ENCODE results near the gene GTPBP6.

DNA sequence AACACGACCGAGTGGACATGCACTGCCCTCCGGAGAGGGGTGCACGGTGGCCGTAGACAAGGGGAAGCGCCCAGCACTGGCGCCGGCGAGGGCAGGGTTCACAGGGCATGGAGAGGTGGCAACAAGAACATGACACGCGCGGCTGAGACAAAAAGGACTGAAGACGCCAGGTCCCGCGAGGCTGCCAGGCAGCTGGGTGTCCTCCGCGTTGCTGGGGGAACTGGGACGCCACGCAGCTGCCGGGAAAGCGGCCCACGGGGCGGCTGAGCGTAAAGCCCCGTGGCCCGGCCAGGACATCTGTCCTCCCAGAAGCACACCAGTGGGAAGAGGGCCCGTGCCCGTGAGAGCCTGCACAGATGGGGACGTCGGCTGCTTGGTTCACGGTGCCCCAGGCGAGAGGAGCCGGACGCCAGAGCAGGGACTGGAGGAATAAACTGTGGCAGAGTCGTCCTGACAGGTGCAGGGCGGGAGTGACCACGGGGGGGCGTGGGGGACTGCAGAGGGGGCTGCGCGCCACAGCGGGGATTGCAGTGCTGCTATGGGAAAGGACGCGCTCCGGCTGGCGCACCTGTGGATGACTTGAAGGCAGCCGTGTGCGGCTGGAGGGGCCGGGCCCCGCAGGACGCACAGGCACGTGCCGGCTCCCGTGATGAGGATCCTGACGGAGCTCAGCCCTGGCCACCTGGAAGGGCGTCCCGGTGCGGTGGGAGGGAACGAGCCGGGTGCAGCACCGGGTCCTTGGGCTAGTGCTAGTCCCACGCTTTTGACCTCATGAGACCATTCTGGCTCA is 32.1 kb upstream of the GTPBP6 start:
- TF ChIP-seq EP300 (IDR thresholded peaks at IDR 0.05), result no peak
- TF ChIP-seq, protein P1, sequence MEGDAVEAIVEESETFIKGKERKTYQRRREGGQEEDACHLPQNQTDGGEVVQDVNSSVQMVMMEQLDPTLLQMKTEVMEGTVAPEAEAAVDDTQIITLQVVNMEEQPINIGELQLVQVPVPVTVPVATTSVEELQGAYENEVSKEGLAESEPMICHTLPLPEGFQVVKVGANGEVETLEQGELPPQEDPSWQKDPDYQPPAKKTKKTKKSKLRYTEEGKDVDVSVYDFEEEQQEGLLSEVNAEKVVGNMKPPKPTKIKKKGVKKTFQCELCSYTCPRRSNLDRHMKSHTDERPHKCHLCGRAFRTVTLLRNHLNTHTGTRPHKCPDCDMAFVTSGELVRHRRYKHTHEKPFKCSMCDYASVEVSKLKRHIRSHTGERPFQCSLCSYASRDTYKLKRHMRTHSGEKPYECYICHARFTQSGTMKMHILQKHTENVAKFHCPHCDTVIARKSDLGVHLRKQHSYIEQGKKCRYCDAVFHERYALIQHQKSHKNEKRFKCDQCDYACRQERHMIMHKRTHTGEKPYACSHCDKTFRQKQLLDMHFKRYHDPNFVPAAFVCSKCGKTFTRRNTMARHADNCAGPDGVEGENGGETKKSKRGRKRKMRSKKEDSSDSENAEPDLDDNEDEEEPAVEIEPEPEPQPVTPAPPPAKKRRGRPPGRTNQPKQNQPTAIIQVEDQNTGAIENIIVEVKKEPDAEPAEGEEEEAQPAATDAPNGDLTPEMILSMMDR (IDR thresholded peaks at IDR 0.05), result no peak
